T-helper 1 cell treated with Interleukin-12 subunit alpha and Interleukin-12 subunit beta and Interleukin-4 antibody, amounts not matched to agents 30 μg/mL and 1 μg/mL, for 36 hours (primary cell): ENCODE data around the gene GAD1.
A peak's percentile ranks its signal among the peaks of the same experiment; 100 is the strongest.

Experiments used
- H3K27ac Mint-ChIP-seq: one replicate; pipeline ENCODE4 v1.8.0; 2021; ENCODE audit warnings: mild to moderate bottlenecking, mixed read lengths
- H3K27me3 Mint-ChIP-seq: one replicate; pipeline ENCODE4 v1.8.0; 2021; ENCODE audit warnings: low read depth, mixed read lengths
- H3K36me3 Mint-ChIP-seq: one replicate; pipeline ENCODE4 v1.8.0; 2021; ENCODE audit warnings: low read depth, mixed read lengths
- H3K4me1 Mint-ChIP-seq: one replicate; pipeline ENCODE4 v1.8.0; 2021; ENCODE audit warnings: low read depth, mixed read lengths
- H3K4me3 Mint-ChIP-seq: one replicate; pipeline ENCODE4 v1.8.0; 2021; ENCODE audit warnings: mild to moderate bottlenecking, moderate library complexity, mixed read lengths
- H3K9me3 Mint-ChIP-seq: one replicate; pipeline ENCODE4 v1.8.0; 2021; ENCODE audit warnings: mixed read lengths

GAD1 gene

GRCh38 chr2:170822290-170823087, 5.8 kb downstream of the GAD1 start:
- H3K9me3 Mint-ChIP-seq, result no peaks in the 10 kb centered on the region
- peaks cover 28% of the 10 kb centered on the region for H3K4me1 Mint-ChIP-seq
- H3K4me3 Mint-ChIP-seq, result peak overlapping the region; percentile 37
- peaks cover 76% of the 10 kb centered on the region for H3K27me3 Mint-ChIP-seq
- H3K27ac Mint-ChIP-seq, result no peak overlapping the region
- H3K36me3 Mint-ChIP-seq, result peaks cover 6% of the 10 kb centered on the region

- H3K4me1 Mint-ChIP-seq, result peaks cover 26% of the 10 kb centered on the region
- no peak overlapping the region for H3K4me3 Mint-ChIP-seq
- peaks cover 71% of the 10 kb centered on the region for H3K27me3 Mint-ChIP-seq
- no peaks in the 10 kb centered on the region for H3K9me3 Mint-ChIP-seq
- H3K27ac Mint-ChIP-seq, result no peak overlapping the region
- H3K36me3 Mint-ChIP-seq, result peaks cover 6% of the 10 kb centered on the region
These were observed 6.6 kb downstream of the GAD1 start for GRCh38 chr2:170823088-170823897.

- peaks cover 71% of the 10 kb centered on the region for H3K27me3 Mint-ChIP-seq
- H3K9me3 Mint-ChIP-seq, result no peaks in the 10 kb centered on the region
- no peak overlapping the region for H3K27ac Mint-ChIP-seq
- H3K36me3 Mint-ChIP-seq, result peaks cover 6% of the 10 kb centered on the region
- H3K4me1 Mint-ChIP-seq, result peaks cover 22% of the 10 kb centered on the region
- H3K4me3 Mint-ChIP-seq, result no peak overlapping the region
These were observed 7.2 kb downstream of the GAD1 start for GRCh38 chr2:170823898-170824215.

DNA sequence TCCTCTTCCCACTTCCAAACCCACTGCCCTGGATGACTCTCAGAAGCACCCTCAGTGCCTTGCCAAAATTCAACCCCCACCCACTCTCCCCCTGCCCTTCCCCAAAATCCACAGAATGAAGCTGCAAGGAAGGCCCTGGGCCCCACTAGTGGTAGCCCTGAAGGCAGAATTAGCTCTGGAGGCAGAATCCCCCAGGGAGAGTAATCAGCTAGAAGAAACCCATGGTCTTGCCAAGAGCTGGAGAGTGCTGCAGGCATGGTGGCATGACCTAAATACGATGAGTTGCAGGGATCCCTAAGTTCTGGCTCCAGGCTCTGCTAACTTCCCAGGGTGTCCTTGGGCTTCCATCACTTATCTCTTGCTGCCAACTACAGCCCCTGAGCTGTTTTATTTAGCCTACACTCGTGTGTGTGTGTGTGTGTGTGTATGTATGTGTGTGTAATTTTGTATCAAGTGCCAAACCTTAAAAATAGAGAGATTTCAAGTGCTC, 7.9 kb downstream of the GAD1 start:
- no peaks in the 10 kb centered on the region for H3K9me3 Mint-ChIP-seq
- peaks cover 68% of the 10 kb centered on the region for H3K27me3 Mint-ChIP-seq
- H3K4me1 Mint-ChIP-seq, result peaks cover 22% of the 10 kb centered on the region
- no peak overlapping the region for H3K4me3 Mint-ChIP-seq
- peaks cover 6% of the 10 kb centered on the region for H3K36me3 Mint-ChIP-seq
- H3K27ac Mint-ChIP-seq, result no peak overlapping the region

GRCh38 chr2:170827841-170828532, 11.3 kb downstream of the GAD1 start:
- Mint-ChIP-seq H3K27ac (no peak overlapping the region), H3K4me1 (no peaks in the 10 kb centered on the region), H3K27me3 (peaks cover 36% of the 10 kb centered on the region), H3K4me3 (no peak overlapping the region), H3K9me3 (no peaks in the 10 kb centered on the region), H3K36me3 (peaks cover 1% of the 10 kb centered on the region)

GRCh38 chr2:170828533-170828916, 11.8 kb downstream of the GAD1 start:
- Mint-ChIP-seq H3K27me3 (peaks cover 36% of the 10 kb centered on the region), H3K9me3 (no peaks in the 10 kb centered on the region), H3K27ac (no peak overlapping the region), H3K36me3 (peaks cover 1% of the 10 kb centered on the region), H3K4me1 (no peaks in the 10 kb centered on the region), H3K4me3 (no peak overlapping the region)

DNA sequence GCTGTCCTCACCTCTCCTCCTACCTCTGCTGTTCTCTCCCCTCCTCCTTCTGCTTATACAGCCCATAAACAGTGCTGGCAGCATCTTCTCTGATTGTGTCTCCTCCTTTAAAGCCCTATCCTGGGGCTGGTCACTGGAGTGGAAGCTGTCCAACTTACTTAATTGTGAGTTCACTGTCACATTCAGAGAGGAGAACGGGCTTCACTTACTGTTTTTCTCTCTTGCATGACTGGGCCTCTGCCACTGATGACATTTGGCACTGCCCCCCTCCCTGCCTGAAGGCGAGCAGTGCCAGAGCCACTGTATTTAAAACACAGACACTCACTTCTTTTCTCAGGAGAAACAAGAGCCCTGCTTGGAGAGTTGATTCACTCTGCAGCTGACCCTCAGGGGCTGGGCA, 12.3 kb downstream of the GAD1 start:
- no peaks in the 10 kb centered on the region for H3K9me3 Mint-ChIP-seq
- H3K36me3 Mint-ChIP-seq, result peaks cover 1% of the 10 kb centered on the region
- H3K27ac Mint-ChIP-seq, result peak overlapping the region; percentile 8
- H3K27me3 Mint-ChIP-seq, result peaks cover 32% of the 10 kb centered on the region
- no peaks in the 10 kb centered on the region for H3K4me1 Mint-ChIP-seq
- H3K4me3 Mint-ChIP-seq, result no peak overlapping the region

DNA sequence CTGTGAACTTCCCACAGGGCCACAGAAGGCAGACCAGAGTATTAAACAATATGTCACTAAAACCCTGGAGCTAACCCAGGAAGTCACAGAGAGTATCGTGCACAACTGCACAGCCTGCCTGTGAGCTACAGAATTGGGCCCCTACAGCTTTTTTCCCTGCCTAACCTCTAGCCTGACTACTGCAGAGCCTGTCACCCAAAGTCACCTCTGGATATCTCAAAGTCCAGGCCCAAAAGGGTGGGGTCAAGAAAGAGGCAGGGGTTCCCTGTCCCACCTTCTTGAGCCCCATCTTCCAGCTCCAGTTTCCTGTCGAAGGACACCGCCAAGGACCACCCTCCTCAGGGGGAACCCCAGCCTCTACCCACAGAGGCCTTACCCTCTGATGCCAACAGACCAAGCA, 13.5 kb downstream of the GAD1 start:
- Mint-ChIP-seq H3K36me3 (no peaks in the 10 kb centered on the region), H3K9me3 (no peaks in the 10 kb centered on the region), H3K27ac (no peak overlapping the region), H3K4me3 (no peak overlapping the region), H3K4me1 (no peaks in the 10 kb centered on the region), H3K27me3 (peaks cover 21% of the 10 kb centered on the region)

DNA sequence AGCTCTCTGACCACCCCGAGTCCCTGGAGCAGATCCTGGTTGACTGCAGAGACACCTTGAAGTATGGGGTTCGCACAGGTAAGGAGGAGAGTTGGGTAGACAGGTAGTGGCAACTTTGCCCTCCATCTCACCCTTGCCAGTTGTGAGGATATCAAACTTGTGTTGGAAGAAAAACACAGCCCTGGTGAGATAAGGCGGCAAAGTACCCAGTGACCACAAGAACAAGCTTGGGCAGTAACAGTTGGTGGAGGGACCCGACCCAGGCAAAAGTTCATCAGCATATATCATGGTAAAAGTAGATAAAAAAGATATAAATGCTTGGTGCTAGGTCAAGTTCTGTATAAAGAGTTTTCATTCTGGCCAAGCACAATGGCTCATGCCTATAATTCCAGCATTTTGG, 14.4 kb downstream of the GAD1 start:
- H3K27ac Mint-ChIP-seq, result no peak overlapping the region
- H3K27me3 Mint-ChIP-seq, result peaks cover 13% of the 10 kb centered on the region
- no peaks in the 10 kb centered on the region for H3K36me3 Mint-ChIP-seq
- H3K4me3 Mint-ChIP-seq, result no peak overlapping the region
- no peaks in the 10 kb centered on the region for H3K9me3 Mint-ChIP-seq
- no peaks in the 10 kb centered on the region for H3K4me1 Mint-ChIP-seq

GRCh38 chr2:170836027-170836426, 19.3 kb downstream of the GAD1 start:
- Mint-ChIP-seq H3K4me1 (no peaks in the 10 kb centered on the region), H3K27me3 (peaks cover 3% of the 10 kb centered on the region), H3K4me3 (no peak overlapping the region), H3K36me3 (no peaks in the 10 kb centered on the region), H3K9me3 (no peaks in the 10 kb centered on the region), H3K27ac (no peak overlapping the region)

- H3K9me3 Mint-ChIP-seq, result no peaks in the 10 kb centered on the region
- H3K27me3 Mint-ChIP-seq, result peaks cover 3% of the 10 kb centered on the region
- no peak overlapping the region for H3K4me3 Mint-ChIP-seq
- no peaks in the 10 kb centered on the region for H3K36me3 Mint-ChIP-seq
- no peak overlapping the region for H3K27ac Mint-ChIP-seq
- H3K4me1 Mint-ChIP-seq, result peaks cover 8% of the 10 kb centered on the region
These were observed 24.1 kb downstream of the GAD1 start for GRCh38 chr2:170840717-170841210.

GRCh38 chr2:170842785-170843184, 26.1 kb downstream of the GAD1 start:
- Mint-ChIP-seq H3K27me3 (peaks cover 3% of the 10 kb centered on the region), H3K27ac (no peak overlapping the region), H3K9me3 (no peaks in the 10 kb centered on the region), H3K4me1 (peaks cover 8% of the 10 kb centered on the region), H3K4me3 (no peak overlapping the region), H3K36me3 (no peaks in the 10 kb centered on the region)

DNA sequence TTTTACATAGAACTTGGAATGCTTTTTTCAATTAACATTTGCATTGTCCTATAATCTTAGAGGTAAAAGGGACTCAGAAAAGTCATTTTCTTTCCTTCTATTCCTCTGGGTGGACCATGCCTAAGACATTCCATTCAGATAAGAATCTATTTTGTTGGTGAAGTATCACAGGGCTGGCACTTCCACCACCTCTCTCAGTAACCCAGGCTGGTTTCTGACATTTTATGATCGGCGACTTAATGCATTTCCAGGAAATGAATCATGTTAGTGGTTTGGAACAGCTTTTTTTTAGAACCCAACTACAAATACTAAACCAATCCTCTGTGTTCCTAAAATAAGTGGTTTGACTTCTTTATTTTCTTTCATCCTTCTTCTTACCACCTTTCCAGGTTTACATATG, 27.0 kb downstream of the GAD1 start:
- no peak overlapping the region for H3K27ac Mint-ChIP-seq
- no peaks in the 10 kb centered on the region for H3K9me3 Mint-ChIP-seq
- H3K4me3 Mint-ChIP-seq, result no peak overlapping the region
- peaks cover 1% of the 10 kb centered on the region for H3K27me3 Mint-ChIP-seq
- H3K4me1 Mint-ChIP-seq, result peaks cover 8% of the 10 kb centered on the region
- H3K36me3 Mint-ChIP-seq, result no peaks in the 10 kb centered on the region

- Mint-ChIP-seq H3K4me3 (no peak overlapping the region), H3K27ac (no peak overlapping the region), H3K4me1 (peaks cover 8% of the 10 kb centered on the region), H3K36me3 (no peaks in the 10 kb centered on the region), H3K9me3 (no peaks in the 10 kb centered on the region), H3K27me3 (no peaks in the 10 kb centered on the region)
These were observed 28.7 kb downstream of the GAD1 start for GRCh38 chr2:170845343-170845742.
